ENCODE measurements around the gene HRH4. TPM values are rescaled to one million over a fixed set of nuclear protein-coding genes. Genes with fewer than 3 reads are reported as not detected.

Gene HRH4
- total and polyA plus RNA-seq, 7 donors, result 0.04 to 0.21 (median 0.08) TPM; not detected in 3

- DNase-seq (no peak), ATAC-seq (no peak)
- intact Hi-C loops (cut with DNase I), result no loop called here
- no peak for TF ChIP-seq CTCF (IDR thresholded peaks at IDR 0.05)
- no peak overlapping the region for H3K27ac ChIP-seq
- H3K27me3 ChIP-seq (ENCODE audit: insufficient read depth in 3 of 3, low read length in 2 of 3), result no peaks in the 10 kb centered on the region
- H3K4me1 ChIP-seq, result no peaks in the 10 kb centered on the region
- 62 to 84% (median 63%) methylated on average over 2 of the region's 2 CpGs for WGBS, 3 donors
- H3K9me3 ChIP-seq, result no peaks in the 10 kb centered on the region
- H3K36me3 ChIP-seq (ENCODE audit: insufficient read depth in 1 of 2, low read depth in 1 of 2), result no peaks in the 10 kb centered on the region
- no peak overlapping the region for H3K4me3 ChIP-seq
Measured at GRCh38 chr18:24515721-24516120, 55.3 kb downstream of the HRH4 start.

- no peak for DNase-seq
- H3K4me3 ChIP-seq, result no peak overlapping the region
- H3K27ac ChIP-seq, result no peak overlapping the region
- H3K4me1 ChIP-seq, result no peaks in the 10 kb centered on the region
- no peak for ATAC-seq
- no peaks in the 10 kb centered on the region for H3K9me3 ChIP-seq
- H3K36me3 ChIP-seq (ENCODE audit: insufficient read depth in 1 of 2, low read depth in 1 of 2), result no peaks in the 10 kb centered on the region
- intact Hi-C loops (cut with DNase I), result no loop called here
- WGBS, 3 donors, result 81 to 85% (median 83%) methylated on average over 3 of the region's 3 CpGs
- no peak for TF ChIP-seq CTCF (IDR thresholded peaks at IDR 0.05)
- no peaks in the 10 kb centered on the region for H3K27me3 ChIP-seq (ENCODE audit: insufficient read depth in 3 of 3, low read length in 2 of 3)
Measured at GRCh38 chr18:24516261-24516660, 55.8 kb downstream of the HRH4 start.

- Histone ChIP-seq H3K36me3 (ENCODE audit: insufficient read depth in 1 of 2, low read depth in 1 of 2) (no peaks in the 10 kb centered on the region), H3K9me3 (no peaks in the 10 kb centered on the region), H3K4me3 (no peak overlapping the region), H3K4me1 (no peaks in the 10 kb centered on the region), H3K27me3 (ENCODE audit: insufficient read depth in 3 of 3, low read length in 2 of 3) (no peaks in the 10 kb centered on the region), H3K27ac (no peak overlapping the region)
- DNase-seq (no peak), ATAC-seq (no peak)
- no peak for TF ChIP-seq CTCF (IDR thresholded peaks at IDR 0.05)
- intact Hi-C loops (cut with DNase I), result no loop called here
- WGBS, 3 donors, result 93 to 96% (median 94%) methylated on average over 8 of the region's 8 CpGs
Measured at GRCh38 chr18:24517554-24517953, 57.1 kb downstream of the HRH4 start.

GRCh38 chr18:24518596-24518995 lies 58.2 kb downstream of the HRH4 start:
- Histone ChIP-seq H3K4me1 (no peaks in the 10 kb centered on the region), H3K36me3 (ENCODE audit: insufficient read depth in 1 of 2, low read depth in 1 of 2) (no peaks in the 10 kb centered on the region), H3K27me3 (ENCODE audit: insufficient read depth in 3 of 3, low read length in 2 of 3) (no peaks in the 10 kb centered on the region), H3K4me3 (no peak overlapping the region), H3K27ac (no peak overlapping the region), H3K9me3 (no peaks in the 10 kb centered on the region)
- DNase-seq (no peak), ATAC-seq (no peak)
- no peak for TF ChIP-seq CTCF (IDR thresholded peaks at IDR 0.05)
- intact Hi-C loops (cut with DNase I), result no loop called here
- 81 to 91% (median 89%) methylated on average over 14 of the region's 14 CpGs for WGBS, 3 donors

Other genes starting within 250 kb of the HRH4 start
- gene OSBPL1A, start 62.8 kb upstream of the HRH4 start, total RNA-seq, result 10 to 100 TPM; 63.5 to 87.8 (median 70.7) TPM
- 10 to 100 TPM; 13.7 to 65.8 (median 40.5) TPM for gene OSBPL1A, start 62.8 kb upstream of the HRH4 start, polyA plus RNA-seq
- 10 to 100 TPM; 14.1 to 21.5 (median 20.6) TPM for gene IMPACT, start 34.0 kb upstream of the HRH4 start, total RNA-seq
- gene IMPACT, start 34.0 kb upstream of the HRH4 start, polyA plus RNA-seq, result 1 to 10 TPM; 4.1 to 5.6 (median 4.8) TPM

All from psoas muscle (tissue), 8 donors.